Stimulated activated CD8-positive, alpha-beta memory T cell treated with anti-CD3 and anti-CD28 coated beads, Interleukin-2, amount 100 ng/mL, for 1 hour (primary cell): ENCODE measurements around the gene OR52E1.
"Not testable (repeated sequence)": the region's sequence is repeated elsewhere in the genome, so short reads cannot be mapped to it uniquely, and the experiment has no call there.

Source experiments
- DNase-seq, 2 donors: peaks; one replicate each; pipeline ENCODE4 v3.0.0-alpha.2; 2020; ENCODE audit warnings: low read depth in 2 of 2

Gene OR52E1

GRCh38 chr11:5069272-5069671 is at the start of gene OR52E1:
TSS of gene OR52E1 (plus strand) at chr11:5069572.
- no peak for DNase-seq

- DNase-seq = no peak
Observed at GRCh38 chr11:5021996-5022395, 47.4 kb upstream of the OR52E1 start.

GRCh38 chr11:5036669-5037068 is 32.7 kb upstream of the OR52E1 start:
- DNase-seq = no peak

GRCh38 chr11:5037926-5038325 is 31.4 kb upstream of the OR52E1 start:
- DNase-seq = no peak

- DNase-seq = no peak
Observed at GRCh38 chr11:5038341-5038740, 31.0 kb upstream of the OR52E1 start.

GRCh38 chr11:5040876-5041275 is 28.5 kb upstream of the OR52E1 start:
- no peak for DNase-seq

- DNase-seq = no peak
Observed at GRCh38 chr11:5042091-5042490, 27.3 kb upstream of the OR52E1 start.

GRCh38 chr11:5043380-5043779 is 26.0 kb upstream of the OR52E1 start:
- no peak for DNase-seq

GRCh38 chr11:5046226-5046625 is 23.1 kb upstream of the OR52E1 start, which contains the start of gene OR52J3:
TSS of gene OR52J3 (plus strand) at chr11:5046526. CDS start at chr11:5046526, 0 bp downstream.
- no peak for DNase-seq

- no peak for DNase-seq
Observed at GRCh38 chr11:5046754-5047330, 22.5 kb upstream of the OR52E1 start.

GRCh38 chr11:5058679-5059078 is 10.7 kb upstream of the OR52E1 start:
- not testable (repeated sequence) for DNase-seq

- no peak for DNase-seq
Observed at GRCh38 chr11:5059391-5059790, 10.0 kb upstream of the OR52E1 start, which contains the start of gene OR52E2. TSS of gene OR52E2 (minus strand) at chr11:5059627. CDS start at chr11:5059627, 0 bp downstream.

GRCh38 chr11:5065027-5065426 is 4.3 kb upstream of the OR52E1 start:
- DNase-seq = no peak

GRCh38 chr11:5071799-5072198 is 2.4 kb downstream of the OR52E1 start:
- DNase-seq = no peak

GRCh38 chr11:5081405-5081804 is 12.0 kb downstream of the OR52E1 start:
- no peak for DNase-seq

- no peak for DNase-seq
Observed at GRCh38 chr11:5083602-5084001, 14.2 kb downstream of the OR52E1 start.

- no peak for DNase-seq
Observed at GRCh38 chr11:5088556-5088955, 19.2 kb downstream of the OR52E1 start.

- DNase-seq = no peak
Observed at GRCh38 chr11:5090668-5091067, 21.3 kb downstream of the OR52E1 start.

- DNase-seq = no peak
Observed at GRCh38 chr11:5092821-5093585, 23.6 kb downstream of the OR52E1 start.

GRCh38 chr11:5096011-5096410 is 26.6 kb downstream of the OR52E1 start:
- DNase-seq = no peak

GRCh38 chr11:5102246-5102645 is 32.9 kb downstream of the OR52E1 start:
- DNase-seq = no peak

GRCh38 chr11:5103066-5103465 is 33.7 kb downstream of the OR52E1 start:
- DNase-seq = no peak

GRCh38 chr11:5107285-5107684 is 37.9 kb downstream of the OR52E1 start:
- DNase-seq = no peak
